PC-9 (cell line): ENCODE results near the gene SERAC1.

ENCODE experiments used
- CTCF ChIP-seq: fragments of 200-600 bp; sonication (generic); conservative IDR thresholded peaks from 2 replicates; pipeline ENCODE4 v1.6.1; 2017; ENCODE audit warnings: mixed run types, antibody characterized with exemption, mild to moderate bottlenecking, moderate library complexity
- EZH2 ChIP-seq: fragments of 200-600 bp; sonication (generic); IDR thresholded peaks from 2 replicates; pipeline ENCODE4 v1.8.0; 2017; ENCODE audit warnings: antibody characterized with exemption, low read depth

- no peak for TF ChIP-seq CTCF
- no peak for TF ChIP-seq EZH2
These were observed 43.4 kb upstream of the SERAC1 start for GRCh38 chr6:158211273-158212055.
